Measurements from ENCODE around the gene DHRS7. TPM values are rescaled to one million over a fixed set of nuclear protein-coding genes. Genes with fewer than 3 reads are reported as not detected.
A peak's percentile ranks its signal among the peaks of the same experiment; 100 is the strongest.

The DHRS7 gene, protein sequence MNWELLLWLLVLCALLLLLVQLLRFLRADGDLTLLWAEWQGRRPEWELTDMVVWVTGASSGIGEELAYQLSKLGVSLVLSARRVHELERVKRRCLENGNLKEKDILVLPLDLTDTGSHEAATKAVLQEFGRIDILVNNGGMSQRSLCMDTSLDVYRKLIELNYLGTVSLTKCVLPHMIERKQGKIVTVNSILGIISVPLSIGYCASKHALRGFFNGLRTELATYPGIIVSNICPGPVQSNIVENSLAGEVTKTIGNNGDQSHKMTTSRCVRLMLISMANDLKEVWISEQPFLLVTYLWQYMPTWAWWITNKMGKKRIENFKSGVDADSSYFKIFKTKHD
- total RNA-seq, result 77.0 TPM

DNA sequence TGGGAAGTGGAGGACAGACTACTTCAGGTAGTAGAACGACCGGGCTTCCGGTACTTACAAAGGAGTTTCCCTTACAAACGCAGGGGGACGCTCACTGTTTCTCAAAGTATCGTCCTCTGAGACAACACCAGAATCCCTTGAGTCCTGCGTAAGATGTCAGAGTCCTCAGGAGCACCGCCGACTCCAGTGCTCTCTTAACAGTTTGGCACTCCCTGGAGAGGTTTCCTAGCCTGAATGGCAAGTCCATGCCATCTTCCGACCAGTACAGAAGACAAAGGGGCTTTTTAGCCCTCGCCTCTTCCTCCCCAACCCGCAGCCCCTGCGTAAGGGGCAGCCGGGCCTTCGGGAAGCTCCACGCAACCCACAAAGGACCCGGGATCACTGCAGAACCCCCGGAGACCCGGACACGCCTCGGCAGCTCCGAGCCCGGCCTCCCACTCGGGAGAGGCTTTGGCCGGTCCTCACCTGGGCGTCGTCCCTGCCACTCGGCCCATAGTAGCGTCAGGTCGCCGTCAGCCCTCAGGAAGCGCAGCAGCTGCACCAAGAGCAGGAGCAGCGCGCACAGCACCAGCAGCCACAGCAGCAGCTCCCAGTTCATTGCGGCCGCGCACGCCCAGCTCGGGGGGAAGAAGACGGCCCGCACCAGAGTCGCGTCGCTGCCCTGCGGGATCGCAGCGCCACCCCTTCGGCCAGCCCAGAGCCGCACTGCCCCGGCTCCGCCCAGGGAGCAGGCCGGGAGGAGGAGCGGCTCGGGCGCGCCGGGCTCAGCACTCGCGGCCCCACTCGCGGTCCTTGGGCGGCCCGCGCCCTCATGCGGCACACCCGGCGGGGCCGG, at the start of gene DHRS7:
Gene DHRS7 (minus strand): TSS at position 687 of the 835 bp plus-strand sequence. CDS start 89 bp downstream, at position 598.
- FAIRE-seq, result no peak

DNA sequence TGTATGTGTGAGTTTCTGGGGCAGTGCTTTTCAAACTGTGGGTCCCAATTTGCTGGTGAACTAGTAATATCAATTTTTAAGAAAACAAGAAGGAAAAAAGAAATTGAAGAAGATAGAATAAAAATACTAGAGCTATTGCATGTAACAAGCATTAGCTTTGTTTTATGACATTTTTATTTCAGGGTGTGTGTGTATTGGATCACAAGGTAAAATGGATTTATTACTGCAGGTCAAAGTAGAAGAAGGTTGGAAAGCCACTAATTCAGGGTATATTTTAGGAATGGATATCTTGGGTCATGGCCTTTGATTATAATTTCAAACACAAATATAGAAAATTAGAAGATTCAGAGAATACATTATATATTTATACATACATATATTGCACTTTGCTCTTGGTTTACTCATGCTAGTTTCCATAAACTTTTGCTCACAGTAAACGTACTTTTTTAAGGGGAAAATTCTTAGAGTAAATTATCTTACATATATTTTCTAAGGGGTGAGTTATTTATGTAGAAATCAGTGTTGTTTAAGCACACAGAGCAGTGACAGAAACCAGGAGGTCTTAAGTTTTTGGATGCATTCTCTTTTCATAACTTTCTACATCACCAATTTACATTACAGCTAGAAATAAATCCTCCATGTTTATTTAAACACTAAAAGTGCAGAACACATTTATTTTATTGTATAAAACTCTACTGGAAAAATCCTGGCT, 49.4 kb upstream of the DHRS7 start:
- FAIRE-seq (no peak), DNase-seq (ENCODE audit: low spot score in 2 of 2) (no peak)

More for the DNA sequence above, at the start of gene DHRS7:
- DNase-seq (ENCODE audit: low spot score in 2 of 2), result peak; percentile 78 to 79

DNA sequence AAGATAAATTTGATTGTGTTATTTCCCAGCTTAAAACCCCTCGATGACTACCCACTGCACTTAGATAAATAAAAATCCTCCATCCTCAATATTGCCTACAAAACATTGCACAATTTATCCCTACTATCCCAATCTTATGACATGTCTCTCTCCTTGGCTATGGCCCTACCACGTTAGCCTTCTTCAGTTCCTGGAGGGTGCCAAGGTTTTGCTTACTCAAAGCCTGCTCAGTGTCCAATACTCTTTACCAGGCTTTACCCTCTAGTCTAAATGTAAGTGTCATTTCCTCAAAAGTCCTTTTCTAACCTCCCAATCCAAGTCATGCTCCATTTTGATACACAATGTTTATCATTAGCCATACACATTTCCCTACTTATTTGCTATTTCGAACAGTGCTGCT, 48.8 kb upstream of the DHRS7 start:
- FAIRE-seq (no peak), DNase-seq (ENCODE audit: low spot score in 2 of 2) (no peak)

DNA sequence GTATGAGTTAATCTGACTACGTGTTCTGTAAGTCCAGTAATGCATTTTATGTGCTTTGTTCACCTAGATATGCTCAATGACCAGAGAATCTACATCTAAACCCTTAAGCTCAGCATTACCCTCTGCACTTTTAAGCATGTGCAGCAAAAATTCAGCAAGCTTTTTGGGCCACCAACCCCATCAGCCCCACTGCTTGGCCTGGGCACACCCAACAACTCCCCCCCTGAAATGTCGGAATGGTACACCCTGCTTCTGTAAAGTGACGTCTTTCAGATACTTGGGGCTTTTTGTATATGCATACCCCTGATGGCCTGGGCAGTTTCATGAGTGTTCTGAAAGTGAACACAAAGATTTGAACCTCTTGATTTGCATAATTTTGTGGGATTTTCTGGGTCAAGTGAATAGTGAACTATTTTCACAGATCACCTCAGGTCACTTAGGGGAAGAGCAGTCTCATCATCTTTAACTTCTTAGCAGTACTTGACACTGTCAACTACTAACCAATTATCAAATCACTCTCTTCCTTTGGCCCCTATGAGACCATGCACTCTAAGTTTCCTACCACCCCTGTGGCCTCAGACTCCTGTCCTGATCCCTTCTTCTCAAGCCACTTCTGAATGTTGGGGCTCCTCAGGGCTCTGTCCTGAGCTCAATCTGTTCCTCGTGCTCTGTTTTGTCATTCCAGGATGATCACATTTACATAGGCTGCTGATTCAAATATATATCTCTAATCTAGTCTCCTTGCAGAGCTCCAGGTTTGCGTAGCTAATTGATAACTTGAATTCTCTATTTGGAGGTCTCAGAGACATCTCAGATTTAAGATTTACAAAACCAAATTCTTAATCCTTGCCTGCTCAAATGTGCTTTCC, 47.5 kb upstream of the DHRS7 start:
- FAIRE-seq (no peak), DNase-seq (ENCODE audit: low spot score in 2 of 2) (no peak)

DNA sequence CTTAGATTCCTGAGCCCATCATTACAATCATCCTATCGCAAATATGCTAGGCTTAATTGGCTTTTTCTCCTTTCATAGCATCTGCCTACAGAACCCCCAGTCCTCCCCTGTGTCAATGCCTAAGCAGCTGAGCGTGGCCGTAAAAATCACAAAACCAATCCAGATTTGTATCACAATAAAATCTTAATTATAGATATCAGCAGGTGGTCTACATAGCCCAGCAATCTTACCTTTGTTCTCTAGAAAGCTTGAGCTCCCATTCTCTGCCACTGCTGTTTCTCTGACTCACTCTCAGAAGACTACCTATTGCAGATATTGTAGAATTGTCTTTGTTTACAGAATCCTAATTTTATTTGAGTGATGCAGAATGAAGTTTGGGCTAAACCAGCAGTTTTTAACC, 46.0 kb upstream of the DHRS7 start:
- no peak for FAIRE-seq
- no peak for DNase-seq (ENCODE audit: low spot score in 2 of 2)

GRCh38 chr14:60210703-60211102, 45.5 kb upstream of the DHRS7 start:
- no peak for DNase-seq (ENCODE audit: low spot score in 2 of 2)
- no peak for FAIRE-seq

- DNase-seq (ENCODE audit: low spot score in 2 of 2), result no peak
- no peak for FAIRE-seq
Observed at GRCh38 chr14:60206837-60207533, 41.8 kb upstream of the DHRS7 start.

DNA sequence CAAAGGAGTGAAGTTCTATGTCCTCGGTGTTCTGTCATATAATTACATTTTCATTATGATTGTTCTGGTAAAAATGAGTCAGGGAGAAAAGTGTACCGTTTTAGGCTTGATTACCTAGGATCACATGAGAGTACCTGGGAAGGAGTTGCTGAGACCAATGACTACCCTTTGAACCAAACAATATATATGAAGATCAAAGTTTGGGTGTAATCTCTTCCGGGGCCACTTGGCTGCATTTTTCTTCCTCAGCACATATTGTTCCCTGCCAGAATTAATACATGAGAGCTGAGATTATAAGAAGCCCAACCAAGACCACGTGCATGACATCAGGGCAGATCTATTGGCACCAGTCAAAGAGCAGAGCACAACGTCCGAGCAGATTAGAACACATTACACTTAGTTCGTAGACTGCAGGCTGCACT, 41.1 kb upstream of the DHRS7 start:
- no peak for FAIRE-seq
- no peak for DNase-seq (ENCODE audit: low spot score in 2 of 2)

DNA sequence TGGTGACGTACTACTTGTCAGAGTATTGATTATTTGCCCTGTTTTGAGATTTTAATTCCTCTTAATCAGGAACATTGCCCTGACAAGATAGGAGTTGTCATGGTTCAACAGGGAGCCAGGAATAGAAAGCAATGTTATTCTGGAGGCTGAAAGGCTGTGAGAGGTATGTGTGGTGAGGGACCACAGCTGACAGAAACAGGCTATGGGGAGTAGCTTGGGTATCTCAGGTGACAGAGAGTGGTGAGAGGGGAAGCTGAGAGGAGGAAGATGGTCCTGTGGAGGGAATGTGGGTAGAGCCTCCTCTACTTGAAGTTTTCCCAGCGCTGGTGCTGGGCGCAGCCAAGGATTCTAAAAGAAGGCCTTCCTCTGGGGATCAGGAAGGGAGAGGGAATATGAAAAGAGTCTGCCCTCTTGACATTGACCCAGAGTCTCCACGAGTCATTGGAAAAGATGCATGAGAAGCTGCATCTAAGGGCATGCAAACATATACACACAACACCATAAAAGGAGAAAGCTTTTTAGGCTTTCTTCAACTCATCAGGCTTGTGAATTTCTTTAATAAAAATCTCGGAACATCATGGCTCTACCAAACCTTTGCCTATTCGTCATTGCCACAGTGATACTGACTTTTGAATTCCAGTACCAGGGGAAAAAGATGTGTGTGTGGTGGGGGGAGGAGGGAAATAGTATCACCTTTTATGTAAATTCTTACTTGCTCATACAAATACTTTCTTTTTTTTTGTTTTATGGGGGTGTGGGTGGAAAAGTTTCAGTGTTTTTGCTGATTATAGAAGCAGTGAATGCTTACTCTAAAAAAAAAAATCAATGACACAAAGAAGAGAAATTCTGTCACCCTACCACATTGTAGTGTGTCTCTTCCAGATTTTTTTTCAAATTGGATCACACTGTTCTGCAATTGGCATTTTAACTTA, 39.9 kb upstream of the DHRS7 start:
- DNase-seq (ENCODE audit: low spot score in 2 of 2), result no peak
- FAIRE-seq, result no peak

- FAIRE-seq (no peak), DNase-seq (ENCODE audit: low spot score in 2 of 2) (no peak)
Observed at GRCh38 chr14:60204104-60204842, 39.1 kb upstream of the DHRS7 start.

DNA sequence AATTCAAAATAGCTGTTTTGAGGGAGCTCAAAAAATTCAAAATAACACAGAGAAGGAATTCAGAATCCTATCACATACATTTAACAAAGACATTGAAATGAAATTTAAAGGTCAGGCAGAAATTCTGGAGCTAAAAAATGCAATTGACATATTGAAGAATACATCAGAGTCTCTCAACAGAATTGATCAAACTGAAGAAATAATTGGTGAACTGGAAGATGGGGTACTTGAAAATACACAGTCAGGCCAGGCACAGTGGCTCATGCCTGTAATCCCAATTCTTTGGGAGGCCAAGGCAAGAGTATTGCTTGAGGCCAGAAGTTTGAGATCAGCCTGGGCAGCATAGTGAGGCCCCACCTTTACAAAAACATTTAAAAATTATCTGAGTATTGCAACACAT, 34.1 kb upstream of the DHRS7 start:
- DNase-seq (ENCODE audit: low spot score in 2 of 2), result no peak
- no peak for FAIRE-seq

DNA sequence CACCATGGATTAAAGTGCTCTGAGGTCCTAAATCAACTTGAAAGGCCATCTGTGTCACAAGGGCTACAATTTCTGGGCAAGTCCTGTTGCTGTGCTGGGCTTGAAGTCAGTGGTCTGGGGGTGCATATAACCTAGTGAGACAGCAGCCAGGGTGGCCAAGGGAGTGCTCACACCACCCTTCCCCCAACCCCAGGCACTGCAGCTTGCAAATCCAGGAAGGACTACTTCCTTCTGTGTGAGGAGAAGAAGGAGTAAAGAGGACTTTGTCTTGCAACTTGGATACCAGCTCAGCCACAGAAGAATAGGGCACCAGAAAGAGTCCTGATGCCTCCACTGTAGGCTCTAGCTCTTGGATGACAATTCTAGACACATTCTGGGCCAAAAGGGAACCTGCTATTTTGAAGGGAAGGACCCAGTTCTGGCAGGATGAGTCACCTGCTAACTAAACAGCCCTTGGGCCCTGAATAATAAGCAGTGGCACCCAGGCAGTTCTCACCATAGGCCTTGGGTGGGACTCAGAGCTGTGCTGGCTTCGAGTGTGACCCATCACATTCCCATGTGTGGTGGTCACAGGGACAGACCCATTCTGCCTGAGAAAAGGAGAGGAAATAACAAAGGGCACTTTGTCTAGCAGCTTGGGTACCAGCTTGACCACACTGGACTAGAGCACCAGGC, 32.6 kb upstream of the DHRS7 start:
- DNase-seq (ENCODE audit: low spot score in 2 of 2), result no peak
- no peak for FAIRE-seq

DNA sequence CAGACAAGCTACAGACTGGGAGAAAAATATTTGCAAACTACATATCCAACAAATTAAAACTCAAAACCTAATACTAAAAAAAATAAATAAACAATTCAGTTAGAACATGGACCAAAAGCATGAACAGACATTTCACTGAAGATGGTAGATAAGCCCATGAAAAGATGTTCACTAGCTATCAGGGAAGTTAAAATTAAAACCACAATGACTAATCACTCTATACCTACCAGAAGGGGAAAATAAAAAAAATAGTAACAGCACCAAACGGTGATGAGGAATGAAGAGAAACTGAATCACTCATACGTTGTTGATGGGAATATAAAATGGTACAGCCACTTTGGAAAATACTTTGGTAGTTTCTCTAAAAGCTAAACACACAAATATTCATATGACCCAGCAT, 31.1 kb upstream of the DHRS7 start:
- FAIRE-seq, result no peak
- no peak for DNase-seq (ENCODE audit: low spot score in 2 of 2)

GRCh38 chr14:60195179-60195810, 30.1 kb upstream of the DHRS7 start:
- DNase-seq (ENCODE audit: low spot score in 2 of 2) (no peak), FAIRE-seq (no peak)

DNA sequence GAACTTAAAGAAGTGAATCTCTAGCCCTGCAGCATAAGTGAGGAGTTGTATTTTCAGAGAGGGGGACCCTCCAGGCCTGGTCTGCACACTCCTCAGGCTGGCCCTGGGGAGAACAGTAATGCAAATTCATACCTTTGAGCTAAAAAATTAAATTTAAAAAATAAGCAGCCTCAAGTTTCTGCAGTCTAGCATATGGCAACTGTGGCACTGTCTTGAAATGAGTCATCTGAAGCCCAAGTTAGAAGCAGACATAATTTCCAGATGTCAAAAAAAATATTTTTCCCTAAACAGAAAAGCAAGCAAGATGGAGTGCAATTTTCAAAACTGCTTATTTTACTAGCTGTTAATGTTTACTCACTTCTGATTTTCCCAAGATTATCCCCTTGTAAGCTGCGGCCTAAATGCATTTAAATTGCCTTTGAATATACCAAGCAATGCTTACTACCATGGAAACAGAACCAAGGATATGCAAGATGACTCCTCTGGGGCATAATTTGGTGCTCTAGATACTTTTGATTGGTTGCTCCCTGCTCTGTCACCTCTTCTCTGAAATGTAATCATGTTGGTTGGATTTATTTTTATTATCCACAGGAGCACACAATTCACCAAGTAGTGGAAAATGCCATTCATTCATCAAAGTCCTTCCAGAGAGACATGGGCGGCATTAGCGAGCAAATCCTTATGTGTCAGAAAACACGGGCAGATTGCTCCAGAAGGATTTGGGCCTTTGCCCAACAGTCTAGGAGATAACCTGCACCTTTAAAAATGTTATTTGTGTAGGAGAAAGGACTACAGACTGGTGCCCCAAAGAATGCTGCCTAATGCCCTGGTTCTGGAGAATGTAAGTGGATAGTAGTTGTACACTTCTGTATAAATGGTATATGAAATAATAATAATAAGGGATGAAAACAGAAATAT, 25.0 kb upstream of the DHRS7 start:
- DNase-seq (ENCODE audit: low spot score in 2 of 2) (no peak), FAIRE-seq (no peak)

- FAIRE-seq (no peak), DNase-seq (ENCODE audit: low spot score in 2 of 2) (no peak)
Observed at GRCh38 chr14:60188696-60189095, 23.5 kb upstream of the DHRS7 start.

All from frontal cortex (tissue), 4 donors.